Natural killer cell (primary cell): Measurements from ENCODE around the gene RUNX1. TPM values are rescaled to one million over a fixed set of nuclear protein-coding genes. Genes with fewer than 3 reads are reported as not detected.

Experiments used
- ATAC-seq, 3 donors: fragments of 150-1000 bp in 2 of 3; fragments of 200-7000 bp in 1 of 3; cut with Tn5 transposase; 1 replicate in 1 of 3; 2 replicates in 2 of 3; pipeline ENCODE4 v1.10.0; 2021; ENCODE audit warnings: mild to moderate bottlenecking in 2 of 3, moderate library complexity in 2 of 3
- DNase-seq, 2 donors: peaks; one replicate each; pipeline versions ENCODE4 v3.0.0 to v3.0.0-alpha.2; 2013 to 2021; ENCODE audit warnings: mixed read lengths in 1 of 2
- H3K27ac ChIP-seq: one replicate; pipeline ENCODE4 v1.5.1; 2013; ENCODE audit warnings: mild to moderate bottlenecking, low read length
- H3K27me3 ChIP-seq: one replicate; pipeline ENCODE4 v1.6.1; 2013; ENCODE audit warnings: low read length; ENCODE audit not compliant: control insufficient read depth, insufficient read depth
- H3K36me3 ChIP-seq: one replicate; pipeline ENCODE4 v1.6.1; 2013; ENCODE audit warnings: low read length; ENCODE audit not compliant: control insufficient read depth, insufficient read depth
- H3K4me1 ChIP-seq: one replicate; pipeline ENCODE4 v1.6.1; 2013; ENCODE audit warnings: low read length; ENCODE audit not compliant: control insufficient read depth, insufficient read depth
- H3K4me3 ChIP-seq: one replicate; pipeline ENCODE4 v1.5.1; 2013; ENCODE audit warnings: low read length
- H3K9me3 ChIP-seq: one replicate; pipeline ENCODE4 v1.6.1; 2013; ENCODE audit warnings: low read length; ENCODE audit not compliant: control insufficient read depth, insufficient read depth
- H3K27ac Mint-ChIP-seq, 2 donors: one replicate each; pipeline ENCODE4 v1.8.0; 2022; ENCODE audit warnings: mild to moderate bottlenecking in 2 of 2, mixed read lengths in 2 of 2, moderate library complexity in 1 of 2
- H3K27me3 Mint-ChIP-seq, 2 donors: one replicate each; pipeline ENCODE4 v1.8.0; 2022; ENCODE audit warnings: low read depth in 2 of 2, mixed read lengths in 2 of 2
- H3K36me3 Mint-ChIP-seq: one replicate; pipeline ENCODE4 v1.8.0; 2022; ENCODE audit warnings: mixed read lengths
- H3K4me1 Mint-ChIP-seq, 2 donors: one replicate each; pipeline ENCODE4 v1.8.0; 2022; ENCODE audit warnings: mixed read lengths in 2 of 2
- H3K4me3 Mint-ChIP-seq: one replicate; pipeline ENCODE4 v1.8.0; 2022; ENCODE audit warnings: mild to moderate bottlenecking, moderate library complexity, mixed read lengths
- H3K9me3 Mint-ChIP-seq, 2 donors: one replicate each; pipeline ENCODE4 v1.8.0; 2022; ENCODE audit warnings: mixed read lengths in 2 of 2
- CTCF ChIP-seq: fragments of 200-600 bp; IDR thresholded peaks from one replicate; pipeline ENCODE4 v1.8.0; 2022; ENCODE audit warnings: antibody characterized with exemption
- WGBS: methylation state at CpG from one replicate; pipeline ENCODE4 v1.1.7; 2013; ENCODE audit warnings: missing lambda C conversion rate; ENCODE audit not compliant: insufficient coverage; 5-methylcytosine and 5-hydroxymethylcytosine counted together
- intact Hi-C: fragments of 100-400 bp; cut with micrococcal nuclease; formaldehyde crosslinking; loops from one replicate; pipeline ENCODE4 v1.14.2; 2022
- total RNA-seq, 4 donors: library from RNA; stranded (reverse); fragments of 120-200 nt in 1 of 4; gene quantifications; one replicate each; pipeline versions ENCODE4 v1.2.3 to v1.2.4, GENCODE V29; 2013 to 2022

The RUNX1 gene
- total RNA-seq, 3 donors from 2014 or later (not counting 1 experiment from before 2014, with no cell fraction given): 62.1 to 171 (median 98.2) TPM

DNA sequence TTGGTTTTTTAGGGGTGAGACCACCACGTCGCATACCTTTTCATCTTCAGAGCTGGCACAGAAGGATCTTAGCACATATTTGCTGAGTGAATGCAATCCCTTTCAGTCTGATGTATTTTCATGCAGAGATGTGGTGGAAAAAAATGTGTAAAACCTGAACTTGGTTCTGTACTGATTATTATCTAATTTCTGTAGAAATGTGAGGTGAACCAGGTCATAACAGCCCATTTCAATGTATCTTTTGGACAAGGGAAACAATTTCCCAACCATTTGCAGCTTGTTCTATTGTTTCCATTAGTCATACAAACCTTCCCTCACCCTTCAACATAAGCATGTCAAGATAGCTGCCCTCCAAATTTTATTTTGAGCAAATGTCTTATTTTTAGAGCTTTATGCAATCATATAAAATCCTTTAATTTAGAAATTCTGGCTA, 46.8 kb upstream of the RUNX1 start:
- Mint-ChIP-seq H3K4me3 (no peak overlapping the region), H3K27me3 (peaks cover 0 to 9% of the 10 kb centered on the region in 2 donors), H3K36me3 (no peaks in the 10 kb centered on the region), H3K27ac (no peak overlapping the region), H3K4me1 (no peaks in the 10 kb centered on the region), H3K9me3 (no peaks in the 10 kb centered on the region)
- Histone ChIP-seq H3K27me3 (no peaks in the 10 kb centered on the region), H3K27ac (no peak overlapping the region), H3K4me3 (no peak overlapping the region), H3K4me1 (no peaks in the 10 kb centered on the region), H3K9me3 (no peaks in the 10 kb centered on the region), H3K36me3 (no peaks in the 10 kb centered on the region)
- ATAC-seq (no peak), DNase-seq (no peak)
- TF ChIP-seq CTCF: no peak
- WGBS: 95% methylated on average over 2 of the region's 2 CpGs
- intact Hi-C loops: no loop called here

DNA sequence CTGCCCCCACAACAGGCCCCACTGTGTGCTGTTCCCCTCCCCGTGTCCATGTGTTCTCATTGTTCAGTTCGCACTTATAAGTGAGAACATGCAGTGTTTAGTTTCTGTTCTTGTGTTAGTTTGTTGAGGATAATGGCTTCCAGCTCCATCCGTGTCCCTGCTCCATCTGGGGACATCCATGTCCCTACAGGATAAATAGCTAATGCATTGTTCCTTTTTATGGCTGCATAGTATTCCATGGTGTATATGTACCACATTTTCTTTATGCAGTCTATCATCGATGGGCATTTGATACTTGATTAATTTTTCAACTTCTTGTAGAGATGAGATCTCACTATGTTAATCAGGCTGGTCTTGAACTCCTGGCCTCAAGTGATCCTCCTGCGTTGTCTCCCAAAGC, 44.4 kb upstream of the RUNX1 start:
- ATAC-seq (no peak), DNase-seq (no peak)
- H3K27ac Mint-ChIP-seq: no peak overlapping the region
- H3K9me3 ChIP-seq: no peaks in the 10 kb centered on the region
- H3K4me3 Mint-ChIP-seq: no peak overlapping the region
- no peak overlapping the region for H3K4me3 ChIP-seq
- no peak overlapping the region for H3K27ac ChIP-seq
- peaks cover 0 to 12% of the 10 kb centered on the region in 2 donors for H3K27me3 Mint-ChIP-seq
- no peaks in the 10 kb centered on the region for H3K4me1 Mint-ChIP-seq
- H3K36me3 ChIP-seq: no peaks in the 10 kb centered on the region
- no peaks in the 10 kb centered on the region for H3K9me3 Mint-ChIP-seq
- WGBS: 95% methylated on average over 5 of the region's 5 CpGs
- intact Hi-C loops: no loop called here
- no peaks in the 10 kb centered on the region for H3K4me1 ChIP-seq
- H3K36me3 Mint-ChIP-seq: no peaks in the 10 kb centered on the region
- H3K27me3 ChIP-seq: no peaks in the 10 kb centered on the region
- TF ChIP-seq CTCF: no peak

DNA sequence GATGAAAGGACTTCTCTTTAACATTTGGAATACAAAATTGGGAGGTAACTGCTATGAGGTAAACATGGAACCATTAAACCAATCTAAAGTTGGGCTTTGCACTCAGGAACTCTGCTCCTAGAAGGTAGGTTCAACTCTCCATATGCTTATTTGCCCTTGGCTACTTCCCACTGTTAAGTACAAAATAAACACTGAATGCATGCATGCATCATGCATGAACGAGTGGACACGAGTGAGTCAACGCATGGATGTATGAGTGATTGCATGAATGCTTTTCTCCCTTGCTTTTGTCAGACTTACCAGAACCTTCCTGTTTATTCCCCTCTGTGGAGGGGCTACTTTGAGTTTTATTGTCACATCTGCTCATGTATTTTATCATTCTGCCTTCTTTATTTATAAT, 42.4 kb upstream of the RUNX1 start:
- intact Hi-C loops: no loop called here
- ATAC-seq (no peak), DNase-seq (no peak)
- no peak overlapping the region for H3K4me3 ChIP-seq
- no peaks in the 10 kb centered on the region for H3K36me3 Mint-ChIP-seq
- no peak for TF ChIP-seq CTCF
- H3K27ac ChIP-seq: no peak overlapping the region
- H3K9me3 Mint-ChIP-seq: no peaks in the 10 kb centered on the region
- H3K27ac Mint-ChIP-seq: no peak overlapping the region
- no peaks in the 10 kb centered on the region for H3K36me3 ChIP-seq
- no peaks in the 10 kb centered on the region for H3K9me3 ChIP-seq
- H3K4me1 Mint-ChIP-seq: no peaks in the 10 kb centered on the region
- no peaks in the 10 kb centered on the region for H3K27me3 ChIP-seq
- 95% methylated on average over 3 of the region's 3 CpGs for WGBS
- H3K4me3 Mint-ChIP-seq: no peak overlapping the region
- no peaks in the 10 kb centered on the region for H3K4me1 ChIP-seq
- H3K27me3 Mint-ChIP-seq: peaks cover 0 to 12% of the 10 kb centered on the region in 2 donors

GRCh38 chr21:35090403-35090802, 41.3 kb upstream of the RUNX1 start:
- Mint-ChIP-seq H3K27ac (no peak overlapping the region), H3K4me3 (no peak overlapping the region), H3K4me1 (no peaks in the 10 kb centered on the region), H3K27me3 (peaks cover 0 to 12% of the 10 kb centered on the region in 2 donors), H3K36me3 (no peaks in the 10 kb centered on the region), H3K9me3 (no peaks in the 10 kb centered on the region)
- DNase-seq: no peak
- H3K9me3 ChIP-seq: no peaks in the 10 kb centered on the region
- no peaks in the 10 kb centered on the region for H3K36me3 ChIP-seq
- H3K27me3 ChIP-seq: no peaks in the 10 kb centered on the region
- no peak overlapping the region for H3K27ac ChIP-seq
- no peak for ATAC-seq
- WGBS: 42% methylated on average over 2 of the region's 4 CpGs
- no peak overlapping the region for H3K4me3 ChIP-seq
- H3K4me1 ChIP-seq: no peaks in the 10 kb centered on the region
- TF ChIP-seq CTCF: no peak
- intact Hi-C loops: no loop called here
